CD4-positive, alpha-beta T cell treated with Interleukin-1 beta for 1 hour (primary cell): Measurements from ENCODE around the gene PRICKLE3.

Experiments
- DNase-seq, 2 donors: peaks; one replicate each; pipeline ENCODE4 v3.0.0-alpha.2; 2020 to 2022

PRICKLE3 gene

DNA sequence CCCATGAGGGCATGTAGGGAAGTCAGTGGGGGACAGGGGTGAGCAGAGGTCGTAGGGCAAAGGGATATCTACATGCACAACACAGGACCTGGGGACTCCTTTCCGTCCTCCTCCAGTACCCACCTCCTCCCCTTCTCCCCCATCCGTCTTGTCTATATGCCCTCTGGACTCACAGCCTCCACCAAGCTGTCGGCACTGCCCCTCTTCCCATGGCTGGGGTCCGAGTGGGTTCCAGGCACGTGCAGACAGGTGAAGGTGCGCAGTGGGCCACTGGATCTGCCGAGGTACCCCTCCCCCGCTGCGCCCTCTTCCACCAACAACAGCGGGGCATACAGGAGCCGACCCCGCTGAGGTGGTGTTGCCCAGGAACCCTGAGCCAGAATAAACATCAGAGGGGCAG is 19.3 kb upstream of the PRICKLE3 start:
- no peak for DNase-seq

DNA sequence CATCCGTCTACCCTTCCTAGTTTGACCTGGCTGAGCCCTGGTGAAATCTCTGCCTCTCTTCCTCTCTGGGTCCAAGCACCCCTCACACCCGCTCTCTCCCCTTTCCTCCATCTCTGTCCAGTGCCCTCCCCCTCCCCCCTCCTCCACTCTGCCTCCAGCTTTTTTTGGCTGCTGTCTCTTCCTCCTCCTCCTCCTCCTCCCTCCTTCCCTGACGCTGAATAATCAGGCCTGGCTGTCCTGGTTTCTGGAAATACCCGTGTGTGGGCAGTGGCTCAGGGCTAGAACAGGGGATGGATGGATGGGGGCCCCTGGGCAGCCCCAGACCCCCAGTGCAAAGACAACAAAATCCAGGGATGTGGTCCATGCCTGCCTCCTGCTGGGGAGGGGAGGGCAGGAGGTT is 18.5 kb upstream of the PRICKLE3 start:
- no peak for DNase-seq

DNA sequence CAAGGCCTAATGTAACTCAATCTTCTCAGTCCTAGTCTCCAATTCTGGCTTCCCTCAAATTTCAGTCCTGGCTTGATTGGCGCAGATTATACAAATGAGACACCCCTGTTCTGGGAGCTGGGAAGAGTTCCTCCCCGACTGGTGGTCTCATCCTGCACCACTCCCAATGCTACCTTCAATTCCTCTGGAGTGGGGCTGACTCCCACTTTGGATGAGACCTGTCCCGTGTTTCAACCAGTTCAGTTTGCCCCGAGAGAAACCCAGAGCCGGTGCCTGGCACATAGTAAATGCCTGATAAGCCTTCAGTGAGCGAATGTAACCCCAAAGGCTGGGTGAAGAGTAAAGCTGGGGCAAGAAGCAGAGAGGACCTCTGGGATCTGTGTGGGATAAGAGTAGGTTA is 17.8 kb upstream of the PRICKLE3 start:
- DNase-seq, result no peak

DNA sequence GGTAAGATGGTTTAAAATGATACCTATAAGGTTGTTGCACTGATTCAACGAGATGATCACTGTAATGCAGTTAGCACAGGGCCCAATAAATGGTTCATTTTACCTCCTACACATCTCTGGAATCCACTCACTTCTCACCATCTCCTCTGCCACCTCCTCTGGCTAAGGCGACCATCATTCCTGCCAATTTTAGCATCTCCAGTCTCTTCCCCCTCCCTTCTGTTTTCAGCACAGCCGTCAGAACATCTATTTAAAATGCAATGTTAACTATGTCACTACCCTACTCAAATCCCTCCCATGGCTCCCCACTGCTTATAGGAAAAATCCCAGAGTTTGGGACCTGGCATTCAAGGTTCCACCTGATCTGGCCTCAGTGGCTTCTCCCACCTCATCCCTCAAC is 17.4 kb upstream of the PRICKLE3 start:
- no peak for DNase-seq

DNA sequence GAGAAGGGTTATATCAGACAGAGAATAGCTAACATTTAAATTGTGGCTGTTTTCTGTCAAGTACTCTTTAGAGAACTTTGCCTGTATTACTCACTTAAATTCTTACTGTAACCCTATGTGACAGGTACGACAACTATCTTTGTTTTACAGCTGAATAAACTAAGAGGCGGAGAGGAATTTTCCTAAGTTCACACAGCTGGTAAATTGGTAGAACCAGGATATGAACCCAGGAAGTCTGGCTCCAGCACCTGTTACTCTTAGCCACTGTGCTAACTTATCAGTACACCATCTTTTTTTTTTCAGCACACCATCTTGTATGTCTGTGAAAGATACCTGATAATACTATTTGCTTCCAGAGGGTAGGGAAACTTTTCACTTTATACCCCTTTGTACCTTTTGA is 15.8 kb upstream of the PRICKLE3 start:
- DNase-seq, result no peak

DNA sequence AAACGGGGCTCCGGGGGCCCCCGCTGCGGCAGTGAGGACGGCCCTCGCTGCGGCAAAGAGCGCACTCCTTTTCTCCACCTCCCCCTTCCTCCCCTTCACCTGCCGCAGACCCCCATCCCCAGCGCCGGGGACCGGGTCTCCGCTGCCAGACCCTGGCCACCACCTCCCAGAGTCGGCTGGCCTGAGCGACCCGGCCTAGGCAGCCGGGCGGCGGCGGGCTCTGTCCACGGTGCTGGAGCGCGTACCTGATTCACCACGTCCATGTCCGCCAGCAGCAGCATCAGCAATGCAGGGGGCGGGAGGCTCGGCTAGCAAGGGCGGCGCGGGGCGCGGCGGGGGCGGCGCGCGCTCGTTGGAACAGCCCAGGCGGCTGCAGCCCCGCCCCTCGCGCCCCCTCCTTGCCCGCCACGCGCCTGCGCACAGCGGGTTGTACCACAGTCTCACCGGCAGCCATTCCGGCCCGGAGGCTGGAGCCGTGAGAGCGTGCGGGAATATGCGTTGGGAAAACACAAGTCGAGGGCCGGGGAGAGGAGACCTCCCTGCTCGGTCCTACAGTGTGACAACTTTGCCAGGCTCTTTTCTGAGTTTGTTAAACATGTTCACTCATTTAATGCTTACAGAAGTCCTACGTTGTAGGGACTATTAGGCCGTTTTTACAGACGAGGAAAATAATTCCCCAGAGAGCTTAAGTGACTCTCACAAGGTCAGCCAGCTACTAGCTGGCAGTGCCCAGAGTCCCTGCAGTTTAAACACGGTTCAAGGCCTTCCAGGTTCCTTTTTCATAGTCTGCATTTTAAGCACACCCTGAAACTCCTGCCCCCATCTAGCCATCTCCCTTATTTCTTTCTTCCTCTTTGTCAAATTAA is 14.0 kb upstream of the PRICKLE3 start, which contains the start of gene SYP:
TSS of gene SYP (minus strand) at position 288 of the 866 bp plus-strand sequence. CDS start at position 281, 7 bp downstream.
- peak; percentile 90 to 91 for DNase-seq

DNA sequence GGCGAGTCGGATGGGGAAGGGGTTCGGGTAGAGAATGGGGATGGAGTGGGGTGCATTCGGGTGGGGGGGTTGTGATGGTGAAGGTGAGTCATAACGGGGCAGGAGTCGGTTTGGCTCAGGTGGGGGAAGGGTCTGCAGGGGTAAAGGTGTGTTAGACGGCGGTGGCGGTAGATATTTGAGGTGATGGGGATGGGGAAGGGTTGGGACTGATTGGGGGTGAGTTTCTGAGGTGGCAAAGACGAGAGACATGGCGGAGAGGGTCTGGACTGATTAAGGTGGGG is 13.1 kb upstream of the PRICKLE3 start:
- no peak for DNase-seq

DNA sequence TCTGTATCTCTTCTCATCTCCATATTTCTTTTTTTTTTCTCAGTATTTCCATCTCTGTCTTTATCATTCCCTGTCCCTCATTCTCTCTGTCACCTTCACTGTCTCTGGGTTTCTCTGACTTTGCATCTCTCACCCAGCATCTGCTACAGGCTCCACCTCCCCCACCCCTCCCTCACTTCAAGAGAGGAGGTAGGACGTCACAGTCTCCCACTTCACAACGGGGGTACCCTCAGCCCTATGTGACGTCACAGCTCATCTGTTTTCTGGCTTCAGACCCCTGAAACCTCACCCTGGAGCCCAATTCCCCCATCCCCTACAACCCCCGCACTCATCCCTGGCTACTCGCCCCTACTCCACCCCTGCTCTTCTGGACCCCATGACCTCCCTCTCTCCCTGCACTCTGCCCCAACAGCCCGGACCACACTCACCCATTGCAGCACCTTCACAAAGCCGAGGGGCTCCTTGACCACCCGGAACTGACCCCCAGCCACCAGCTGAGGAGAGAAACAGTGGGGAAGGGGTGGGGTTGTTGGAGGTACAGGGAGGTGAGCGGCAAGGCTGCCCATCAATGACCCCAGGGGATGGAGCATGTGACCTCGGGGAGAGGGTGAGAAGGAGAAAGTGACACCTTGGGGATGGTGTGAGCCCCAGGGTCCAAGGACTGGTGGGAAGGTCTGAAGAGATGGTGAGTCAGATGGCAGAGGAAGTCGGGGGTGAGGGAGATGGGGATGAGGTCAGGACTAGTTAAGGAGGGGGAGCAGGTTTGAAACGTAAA is 12.6 kb upstream of the PRICKLE3 start:
- no peak for DNase-seq

DNA sequence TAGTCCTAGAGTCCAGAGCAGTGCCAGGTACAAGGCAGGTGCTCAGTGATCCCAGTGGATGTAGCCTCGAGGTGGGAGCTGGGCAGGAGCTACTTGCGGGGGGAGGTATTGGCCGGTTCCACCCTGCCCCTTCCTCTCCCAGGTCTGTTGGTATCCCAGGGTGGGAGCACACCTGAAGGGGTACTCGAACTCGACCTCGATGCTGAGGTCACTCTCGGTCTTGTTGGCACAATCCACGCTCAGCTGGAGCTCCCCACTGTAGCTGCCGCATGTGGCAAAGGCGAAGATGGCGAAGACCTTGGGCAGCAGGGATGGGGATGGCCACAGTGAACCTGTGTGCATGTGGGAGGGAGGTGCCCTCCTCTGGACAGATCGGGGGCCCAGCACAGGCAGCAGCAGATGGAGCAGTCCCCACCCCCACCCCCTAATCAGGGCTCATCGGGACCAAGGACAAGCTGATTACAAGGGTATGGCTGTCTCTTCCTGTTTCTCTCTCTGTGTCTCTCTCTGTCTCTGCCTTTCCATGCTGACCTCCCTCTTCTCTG is 11.4 kb upstream of the PRICKLE3 start:
- no peak for DNase-seq

DNA sequence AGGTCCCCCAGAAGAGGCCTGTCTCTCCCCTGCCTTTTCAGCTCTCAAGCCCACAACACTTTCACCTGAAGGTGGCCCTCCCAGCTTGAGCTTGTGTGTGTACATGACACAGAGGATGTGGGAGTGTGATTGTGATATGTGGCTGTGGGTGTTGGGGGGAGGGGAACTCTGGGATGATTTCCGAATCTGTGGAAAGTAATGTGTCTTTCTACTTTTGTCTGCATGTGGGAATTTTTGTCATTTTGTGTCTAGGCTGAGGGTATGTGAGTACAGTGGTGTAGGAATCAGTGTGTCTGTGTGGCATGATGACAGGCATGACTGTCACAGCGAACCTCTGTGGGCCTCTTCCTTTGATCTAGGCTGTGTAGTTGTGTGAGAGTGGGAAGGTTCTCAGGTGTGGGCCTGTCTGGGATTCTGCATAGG is 7.4 kb upstream of the PRICKLE3 start:
- no peak for DNase-seq

DNA sequence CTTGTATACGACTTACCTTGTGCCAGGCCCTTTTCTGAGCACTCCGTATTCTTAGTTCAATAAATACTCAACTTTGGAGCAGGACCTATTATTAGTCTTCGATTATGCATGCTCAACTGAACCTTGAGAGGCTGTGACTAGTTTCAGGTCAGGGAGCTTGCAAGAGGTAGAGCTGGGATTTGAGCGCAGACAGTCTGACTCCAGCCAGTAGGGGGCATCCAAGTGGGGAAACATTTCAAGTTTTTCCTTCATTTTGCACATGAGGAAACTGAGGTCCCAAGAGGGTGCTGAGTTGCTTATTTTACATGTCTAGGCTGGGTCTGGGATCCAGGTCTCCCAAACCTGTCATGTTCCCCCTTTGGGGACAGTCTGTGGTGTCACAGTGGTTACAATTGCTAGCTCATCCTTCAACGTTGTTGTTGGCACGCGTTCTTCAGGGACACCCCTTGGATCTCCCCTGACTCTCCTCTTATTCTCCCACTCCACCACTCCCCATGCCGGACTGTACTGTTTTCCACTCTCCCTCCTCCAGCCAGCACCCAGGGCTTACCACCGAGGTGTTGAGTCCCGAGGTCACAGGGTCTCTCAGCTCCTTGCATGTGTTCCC is 6.7 kb upstream of the PRICKLE3 start:
- DNase-seq, result peak; percentile 16 to 36

DNA sequence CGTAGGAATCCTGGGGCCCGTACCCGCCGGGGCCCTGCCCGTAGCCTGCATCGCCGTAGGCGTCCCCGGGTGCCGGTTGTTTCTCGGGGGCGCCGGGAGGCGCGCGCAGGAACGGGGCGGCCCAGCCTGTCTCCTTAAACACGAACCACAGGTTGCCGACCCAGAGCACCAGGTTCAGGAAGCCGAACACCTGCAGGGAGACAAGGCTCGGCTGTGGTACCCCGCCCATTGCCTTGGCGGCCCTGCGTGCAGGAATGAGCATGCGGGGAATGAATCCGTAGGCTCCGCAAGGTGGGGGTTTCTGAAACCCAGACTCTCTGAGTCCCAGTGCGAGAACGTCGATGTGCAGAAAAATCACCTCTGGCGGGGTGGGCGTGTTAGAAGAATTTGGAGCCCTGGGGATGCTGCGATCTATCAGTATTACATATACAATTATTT is 5.4 kb upstream of the PRICKLE3 start:
- DNase-seq, result no peak

DNA sequence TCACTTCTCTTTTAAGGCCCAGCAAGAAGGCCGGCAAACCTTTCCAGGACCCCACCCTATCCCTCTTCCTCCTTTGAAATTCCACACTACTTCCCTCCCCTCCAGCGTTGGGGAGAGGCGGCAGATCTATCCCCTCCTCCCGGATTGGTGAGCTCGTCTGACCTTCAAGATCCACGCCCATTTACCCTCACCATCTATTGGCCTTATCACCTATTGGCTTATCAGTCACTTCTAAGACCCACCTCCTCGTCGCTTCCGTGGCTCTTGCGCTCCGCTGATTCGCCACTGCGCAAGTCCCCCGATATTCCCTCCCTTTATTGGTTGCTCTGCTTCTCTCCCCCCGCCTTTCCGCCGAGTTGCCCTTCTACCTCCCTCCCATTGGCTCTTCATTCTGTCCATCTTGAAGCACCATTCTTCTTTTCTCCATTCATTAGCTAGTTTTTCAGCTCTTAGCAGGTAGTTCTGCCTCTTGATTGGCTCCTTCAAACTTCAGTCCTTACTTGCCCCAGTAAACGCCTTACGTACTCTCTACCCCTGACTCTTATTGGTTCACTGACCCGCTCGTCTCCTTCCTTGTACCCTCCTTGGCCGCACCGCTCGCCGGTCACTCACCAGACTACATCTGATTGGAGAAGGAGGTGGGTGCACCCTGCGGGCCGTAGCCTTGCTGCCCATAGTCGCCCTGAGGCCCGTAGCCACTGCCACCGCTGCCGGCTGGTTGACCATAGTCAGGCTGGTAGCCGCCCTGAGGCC is 4.8 kb upstream of the PRICKLE3 start:
- DNase-seq, result peak; percentile 93 to 95

DNA sequence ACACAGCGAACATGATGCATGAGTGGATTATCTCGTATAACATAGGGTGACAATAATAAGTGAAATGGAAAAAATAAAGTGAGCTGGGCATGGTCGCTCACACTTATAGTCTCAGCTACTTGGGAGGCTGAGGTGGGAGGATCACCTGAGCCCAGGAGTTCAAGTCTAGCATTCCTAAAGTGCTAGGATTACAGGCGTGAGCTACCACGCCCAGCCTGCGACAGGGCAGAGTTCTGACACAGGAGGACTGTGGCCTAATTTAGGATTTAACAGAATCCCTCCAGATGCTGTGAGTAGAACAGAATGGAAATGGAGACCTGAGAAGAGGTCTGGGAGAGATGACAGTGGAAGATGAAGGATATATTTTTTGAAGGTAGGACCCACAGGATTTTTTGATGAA is 3.4 kb upstream of the PRICKLE3 start:
- DNase-seq, result no peak

DNA sequence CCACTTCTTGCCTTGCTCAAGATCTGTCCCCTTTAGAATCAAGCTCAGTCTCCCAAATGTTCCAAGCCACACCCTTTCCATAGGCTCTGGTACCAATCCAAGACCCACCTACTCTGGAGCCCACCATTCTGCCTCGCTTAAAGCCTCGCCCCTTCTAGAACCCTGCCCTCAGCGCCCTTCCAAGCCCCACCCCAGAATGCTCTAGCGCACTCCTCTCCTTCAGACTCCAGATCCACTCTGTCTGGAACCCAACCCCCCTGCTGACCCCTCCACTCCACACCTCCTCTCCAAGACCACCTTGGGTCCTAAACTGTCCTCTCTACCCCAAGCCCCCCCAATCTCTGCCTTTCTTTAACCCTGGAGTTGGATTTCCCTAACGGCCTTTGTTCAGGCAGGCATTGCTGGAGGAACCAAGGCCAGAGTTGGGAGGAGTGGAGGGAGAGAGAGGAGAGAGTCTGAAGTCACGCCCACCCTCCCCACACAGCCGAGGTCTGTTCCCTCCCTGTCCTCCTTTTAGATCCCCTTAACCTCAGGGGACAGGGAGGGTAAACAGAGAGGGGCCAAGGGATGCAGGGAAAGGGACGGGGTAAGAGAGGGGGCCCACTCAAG is 2.4 kb upstream of the PRICKLE3 start:
- no peak for DNase-seq

DNA sequence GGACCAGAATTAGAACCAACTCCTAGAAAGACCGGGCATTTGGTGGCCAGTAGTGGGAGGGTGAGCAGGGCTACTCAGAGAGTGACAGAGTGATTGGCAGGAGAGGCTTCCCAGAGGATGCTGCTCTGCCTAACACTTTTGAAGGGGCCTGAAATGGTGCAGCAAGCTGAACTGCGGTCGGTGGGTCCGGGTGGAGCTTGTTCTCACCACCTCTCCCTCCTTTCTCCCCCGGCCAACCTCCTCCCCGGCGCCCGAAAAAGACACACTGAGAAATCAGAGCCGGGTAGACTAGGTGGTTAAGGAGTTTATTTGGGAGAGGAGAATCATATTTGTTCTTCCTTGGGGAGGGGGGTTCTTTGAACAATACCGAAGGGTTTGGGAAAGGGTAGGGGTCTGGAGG is 1.4 kb upstream of the PRICKLE3 start:
- DNase-seq, result no peak

DNA sequence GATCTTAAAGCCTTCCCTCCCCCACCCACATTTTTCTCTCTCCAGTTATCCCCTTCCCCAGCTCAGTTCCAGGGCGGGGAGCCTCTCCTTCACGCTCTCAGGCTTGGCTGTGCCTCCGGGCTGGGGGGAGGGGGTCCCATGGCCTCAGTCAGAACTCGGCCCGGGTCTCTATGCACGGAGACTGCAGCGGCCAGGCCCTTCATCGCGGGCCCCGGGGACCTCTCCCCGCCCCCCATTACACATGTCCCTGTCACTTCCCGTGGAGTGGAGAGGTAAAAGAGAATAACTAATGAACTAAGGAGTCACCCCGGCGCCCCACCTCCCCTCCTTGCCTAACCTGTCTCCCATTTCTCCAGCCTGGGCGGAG is 838 bp upstream of the PRICKLE3 start:
- no peak for DNase-seq

DNA sequence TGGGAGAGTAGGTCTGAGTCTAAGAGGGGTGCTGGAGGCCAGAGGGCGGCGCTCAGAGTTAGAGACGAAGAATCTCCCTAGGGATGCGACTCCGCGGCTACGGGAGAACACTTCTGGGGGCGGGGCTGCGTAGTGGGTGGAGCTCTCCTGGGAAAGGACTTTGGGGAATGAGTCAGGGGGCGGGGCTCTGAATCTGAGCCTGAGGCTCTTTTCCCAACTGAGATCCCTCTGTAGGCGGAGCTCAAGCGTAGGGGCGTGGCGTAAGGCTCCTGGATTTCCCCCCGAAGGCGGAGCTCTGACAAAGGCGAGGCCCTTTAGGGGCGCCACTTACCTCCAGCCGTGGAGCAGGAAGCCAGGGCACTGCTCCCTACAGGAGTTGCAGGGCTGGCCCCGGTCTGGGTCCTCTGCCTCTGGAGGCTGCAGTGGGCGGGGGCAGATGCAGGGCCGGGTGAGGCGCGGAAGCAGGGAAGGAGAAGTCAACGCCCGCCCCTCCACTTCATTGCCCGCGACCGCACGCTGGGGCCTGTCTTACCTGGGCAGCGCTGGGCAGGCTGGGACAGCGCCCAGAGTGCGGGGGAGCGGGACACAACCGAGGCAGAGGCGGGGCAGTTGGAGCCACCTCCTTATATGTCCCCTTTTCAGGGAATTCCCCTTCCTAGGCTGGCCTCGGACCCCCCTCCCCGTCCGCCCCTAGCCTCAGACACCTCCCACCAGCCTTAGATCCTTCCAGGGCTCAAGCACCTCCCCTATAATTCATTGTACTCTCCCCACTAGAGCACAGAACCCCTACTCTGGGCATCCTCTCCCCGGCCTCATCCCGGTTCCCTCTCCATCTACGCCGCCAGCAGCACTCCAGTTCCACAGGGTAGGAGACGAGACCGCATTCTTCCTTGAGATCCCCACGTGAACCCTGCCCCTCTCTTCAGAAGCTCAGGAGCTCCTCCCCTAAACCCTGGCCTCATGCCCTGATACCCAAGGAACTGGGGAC is 1.6 kb downstream of the PRICKLE3 start:
- peak; percentile 33 to 39 for DNase-seq

DNA sequence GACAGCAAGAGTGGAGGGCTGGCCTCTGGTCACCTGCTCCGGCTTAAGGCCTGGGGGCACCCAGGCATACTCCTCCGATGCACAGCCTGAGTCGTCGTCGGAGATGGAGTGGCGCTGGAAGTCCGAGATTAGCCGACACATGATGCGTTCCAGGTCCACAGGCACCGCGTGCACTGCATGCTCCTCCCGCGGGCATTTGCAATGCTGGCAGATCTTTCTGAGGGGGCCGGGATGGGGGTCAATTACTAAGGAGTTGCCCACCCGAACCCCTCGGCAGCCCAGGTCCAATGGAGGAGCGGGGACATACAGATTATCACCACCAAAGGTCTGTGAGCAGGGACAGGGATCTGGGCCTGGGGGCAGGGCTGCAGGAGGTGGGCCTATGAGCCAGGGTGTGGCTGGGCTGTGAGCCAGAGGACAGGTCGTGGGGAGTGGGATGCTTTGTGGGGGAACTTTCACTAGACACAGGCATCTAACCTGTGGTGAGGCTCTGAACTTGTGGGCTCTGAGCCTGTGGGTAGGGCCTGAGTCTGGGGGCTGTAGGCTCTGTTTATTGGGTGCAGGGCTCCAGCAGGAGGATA is 2.4 kb downstream of the PRICKLE3 start:
- no peak for DNase-seq

DNA sequence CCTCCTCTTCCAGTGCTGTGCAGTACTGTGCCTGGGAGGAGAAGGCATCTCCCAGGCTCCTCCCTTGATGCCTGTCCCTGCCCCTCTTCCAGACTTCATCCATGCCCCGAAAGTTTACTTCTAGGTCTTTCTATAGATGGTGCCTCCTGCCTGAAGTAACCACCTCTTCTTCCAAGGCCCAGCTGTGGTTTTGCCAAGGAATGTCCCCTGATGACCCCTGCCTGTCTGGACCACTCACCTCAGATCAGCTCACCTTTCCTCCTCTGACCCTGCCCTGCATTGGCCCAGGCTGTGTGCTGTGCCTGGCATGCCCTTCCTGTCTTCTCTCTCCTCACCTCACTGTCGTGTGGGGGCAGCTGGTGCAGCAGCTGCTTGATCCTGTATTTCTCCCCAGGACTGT is 6.8 kb downstream of the PRICKLE3 start:
- no peak for DNase-seq

DNA sequence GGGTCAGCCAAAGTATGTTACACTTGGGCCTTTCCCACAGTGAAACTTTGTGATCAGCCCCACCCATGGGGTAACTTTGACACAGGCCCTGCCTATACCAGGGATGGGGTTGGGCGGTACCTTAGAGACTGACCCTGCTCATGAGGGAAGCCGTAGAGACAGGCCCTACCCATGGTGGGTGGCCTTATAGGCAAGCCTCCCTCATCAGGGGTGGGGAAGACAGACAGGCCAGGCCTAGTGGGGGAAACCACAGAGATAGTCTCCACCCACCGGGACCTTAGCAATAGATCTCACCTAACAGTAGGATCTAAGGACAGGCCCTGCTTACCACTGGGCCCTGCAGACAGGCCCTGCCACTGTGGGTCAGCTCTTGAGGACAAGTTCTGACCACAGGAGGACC is 7.6 kb downstream of the PRICKLE3 start:
- DNase-seq, result no peak
